ENCODE measurements around the gene ZBTB44. TPM values are rescaled to one million over a fixed set of nuclear protein-coding genes. Genes with fewer than 3 reads are reported as not detected.
"Not testable (repeated sequence)": the region's sequence is repeated elsewhere in the genome, so short reads cannot be mapped to it uniquely, and the experiment has no call there.

The ZBTB44 gene
- total and polyA plus RNA-seq, 4 donors = 4.7 to 33.9 (median 17.0) TPM

GRCh38 chr11:130246270-130246669 lies 68.4 kb downstream of the ZBTB44 start:
- H3K27me3 ChIP-seq (ENCODE audit: control insufficient read depth in 4 of 4, insufficient read depth in 4 of 4, low read length in 3 of 4) = no peaks in the 10 kb centered on the region
- WGBS = 80% methylated on average over 1 of the region's 1 CpG
- no peak overlapping the region for H3K27ac ChIP-seq (ENCODE audit: low read depth in 1 of 2, low read length in 2 of 2)
- H3K9me3 ChIP-seq (ENCODE audit: control insufficient read depth in 4 of 4, low read length in 3 of 4) = no peaks in the 10 kb centered on the region
- H3K9ac ChIP-seq (ENCODE audit: low read depth in 1 of 2, low read length in 2 of 2) = no peak overlapping the region
- no peak overlapping the region for H3K4me3 ChIP-seq (ENCODE audit: low read depth in 1 of 3, low read length in 3 of 3)
- peaks cover 0 to 22% (median 16%) of the 10 kb centered on the region in 4 donors for H3K4me1 ChIP-seq (ENCODE audit: control insufficient read depth in 4 of 4, insufficient read depth in 4 of 4, low read length in 3 of 4)
- DNase-seq (ENCODE audit: low spot score) = no peak
- no peaks in the 10 kb centered on the region for H3K36me3 ChIP-seq (ENCODE audit: control insufficient read depth in 4 of 4, insufficient read depth in 3 of 4, low read depth in 1 of 4, low read length in 3 of 4)
- no peak for TF ChIP-seq GABPA (IDR thresholded peaks at IDR 0.05 in 1 of 2, conservative IDR thresholded peaks at IDR 0.05 in 1 of 2)
- no peak for TF ChIP-seq RAD21 (IDR thresholded peaks at IDR 0.05)
- no peak for TF ChIP-seq NR2F2 (IDR thresholded peaks at IDR 0.05)
- TF ChIP-seq HNF4A (conservative IDR thresholded peaks at IDR 0.05) = no peak
- TF ChIP-seq RXRA (IDR thresholded peaks at IDR 0.05) = no peak
- no peak for TF ChIP-seq CTCF (IDR thresholded peaks at IDR 0.05; ENCODE audit: low read depth, low read length, missing input control)
- TF ChIP-seq ATF3 (IDR thresholded peaks at IDR 0.05) = no peak
- no peak for TF ChIP-seq REST (IDR thresholded peaks at IDR 0.05)
- TF ChIP-seq FOXA2 (IDR thresholded peaks at IDR 0.05) = no peak
- no peak for TF ChIP-seq EGR1 (IDR thresholded peaks at IDR 0.05; ENCODE audit: low read depth in 2 of 2)
- no peak for TF ChIP-seq ZBTB33 (IDR thresholded peaks at IDR 0.05)
- TF ChIP-seq FOXA1 (IDR thresholded peaks at IDR 0.05) = no peak
- TF ChIP-seq JUND (IDR thresholded peaks at IDR 0.05) = no peak

- H3K4me3 ChIP-seq (ENCODE audit: low read depth in 1 of 3, low read length in 3 of 3); H3K27ac ChIP-seq (ENCODE audit: low read depth in 1 of 2, low read length in 2 of 2); H3K36me3 ChIP-seq (ENCODE audit: control insufficient read depth in 4 of 4, insufficient read depth in 3 of 4, low read depth in 1 of 4, low read length in 3 of 4); H3K9ac ChIP-seq (ENCODE audit: low read depth in 1 of 2, low read length in 2 of 2); H3K9me3 ChIP-seq (ENCODE audit: control insufficient read depth in 4 of 4, low read length in 3 of 4); DNase-seq (ENCODE audit: low spot score); H3K27me3 ChIP-seq (ENCODE audit: control insufficient read depth in 4 of 4, insufficient read depth in 4 of 4, low read length in 3 of 4): not testable (repeated sequence)
- WGBS = 95% methylated on average over 6 of the region's 6 CpGs
- peaks cover 0 to 22% (median 16%) of the 10 kb centered on the region in 4 donors for H3K4me1 ChIP-seq (ENCODE audit: control insufficient read depth in 4 of 4, insufficient read depth in 4 of 4, low read length in 3 of 4)
Measured at GRCh38 chr11:130245375-130245774, 69.3 kb downstream of the ZBTB44 start.
